Stimulated activated CD8-positive, alpha-beta memory T cell treated with anti-CD3 and anti-CD28 coated beads, Interleukin-12 subunit alpha, Interleukin-12 subunit beta, amount 100 ng/mL, for 1 hour (primary cell): ENCODE measurements around the gene DCAKD.
A peak's percentile ranks its signal among the peaks of the same experiment; 100 is the strongest.

Experiments
- DNase-seq: peaks from one replicate; pipeline ENCODE4 v3.0.0-alpha.2; 2020; ENCODE audit warnings: low read depth

Gene DCAKD

GRCh38 chr17:45031231-45032173, 19.9 kb downstream of the DCAKD start:
- no peak for DNase-seq

DNA sequence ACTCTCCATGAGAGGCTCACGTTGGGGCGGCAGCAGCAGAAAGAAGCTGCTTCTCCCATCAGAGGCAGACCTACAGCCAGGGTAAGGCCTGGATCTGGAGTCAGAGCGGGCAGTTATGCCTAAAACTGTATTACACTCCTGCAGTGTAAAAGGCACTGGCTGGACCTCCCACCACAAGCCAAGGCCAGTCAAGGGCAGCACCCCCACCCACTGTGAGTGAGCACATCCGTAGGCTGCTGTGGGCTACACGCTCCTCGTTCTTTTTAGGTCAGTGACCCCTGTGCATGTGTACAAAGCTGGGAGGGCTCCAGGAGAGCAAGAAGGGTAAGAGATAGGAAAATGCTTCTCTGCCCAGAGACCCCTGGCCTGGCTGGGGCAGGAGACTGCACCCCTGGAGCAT, 20.7 kb downstream of the DCAKD start:
- no peak for DNase-seq

GRCh38 chr17:45029758-45030423, 21.5 kb downstream of the DCAKD start:
- DNase-seq, result no peak

DNA sequence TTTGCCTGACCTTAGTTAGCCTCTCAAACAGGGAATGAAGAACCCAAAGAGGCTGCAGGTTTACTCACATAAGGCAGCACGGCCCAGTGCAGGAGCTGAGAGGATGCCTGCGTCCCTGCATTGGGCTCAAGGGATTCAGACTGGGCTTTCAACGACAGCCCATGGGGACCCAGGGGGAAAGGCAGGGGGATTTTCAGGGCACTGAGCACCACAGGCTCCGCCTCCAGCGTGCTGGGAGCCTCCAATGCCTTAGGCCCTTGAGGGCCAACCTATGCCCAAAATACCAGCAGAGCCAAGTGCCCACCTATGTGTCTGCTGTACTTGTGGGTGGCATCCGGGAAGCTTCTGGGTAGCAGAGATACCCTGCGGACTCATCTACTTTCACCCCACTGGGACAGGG, 22.3 kb downstream of the DCAKD start:
- DNase-seq, result no peak

DNA sequence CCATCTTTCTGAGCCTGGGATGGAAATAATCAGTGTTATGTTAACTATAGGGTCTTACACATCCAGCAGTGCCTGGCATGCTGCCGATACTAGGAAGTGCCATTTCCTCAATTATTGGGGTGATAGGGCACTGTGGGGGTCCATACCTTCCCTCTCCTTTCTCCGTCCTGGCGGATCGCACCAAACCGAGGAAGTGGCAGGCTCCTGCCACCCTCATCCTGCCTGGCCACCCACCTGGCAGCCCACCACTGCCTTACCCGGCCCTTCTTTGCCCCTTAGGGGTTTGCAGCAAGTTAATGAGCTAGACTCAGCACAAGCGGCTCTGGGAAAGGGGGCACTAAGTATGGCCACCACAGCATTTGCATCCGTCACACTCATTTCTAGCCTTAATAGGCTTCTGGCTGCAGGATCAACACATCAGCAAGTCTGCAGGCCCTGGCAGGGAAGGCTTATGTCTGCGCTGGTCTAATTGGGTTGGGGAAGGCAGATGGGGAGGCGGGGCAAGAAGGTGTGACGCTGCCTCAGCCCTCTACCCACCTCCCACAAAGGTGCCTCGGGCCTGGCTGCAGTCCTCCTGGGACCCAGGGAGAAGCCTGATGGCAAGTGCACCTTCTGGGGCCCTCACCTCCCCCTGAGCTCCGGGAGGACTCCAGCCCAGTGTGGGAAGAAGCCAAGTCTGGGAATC, 28.6 kb downstream of the DCAKD start:
- no peak for DNase-seq

- DNase-seq, result no peak
Measured at GRCh38 chr17:45022288-45022648, 29.2 kb downstream of the DCAKD start.

GRCh38 chr17:45021607-45022287, 29.7 kb downstream of the DCAKD start:
- DNase-seq, result peak; percentile 48

- no peak for DNase-seq
Measured at GRCh38 chr17:45020354-45021138, 30.9 kb downstream of the DCAKD start.

- peak; percentile 4 for DNase-seq
Measured at GRCh38 chr17:45018848-45019711, 32.4 kb downstream of the DCAKD start.

DNA sequence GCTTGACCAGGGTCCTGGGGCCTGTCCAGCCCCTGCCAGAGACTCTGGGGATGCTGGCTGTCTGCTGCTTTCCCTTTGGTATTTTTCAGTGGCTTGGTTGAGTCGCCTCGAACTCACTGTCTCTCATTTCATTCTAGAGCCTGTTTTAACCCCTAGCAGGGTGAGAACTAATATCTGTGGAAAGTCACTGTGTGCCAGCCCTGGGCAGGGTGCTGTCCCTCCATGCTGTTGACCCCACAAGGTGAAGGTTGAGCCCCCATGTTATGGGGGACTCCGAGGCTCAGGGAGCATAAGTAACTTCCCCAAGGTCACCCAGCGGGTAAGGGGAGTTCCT, 33.0 kb downstream of the DCAKD start:
- DNase-seq, result no peak

- DNase-seq, result no peak
Measured at GRCh38 chr17:45016823-45017222, 34.6 kb downstream of the DCAKD start.

- no peak for DNase-seq
Measured at GRCh38 chr17:45016237-45016636, 35.2 kb downstream of the DCAKD start.

GRCh38 chr17:45013021-45013997, 38.1 kb downstream of the DCAKD start:
- DNase-seq, result no peak

DNA sequence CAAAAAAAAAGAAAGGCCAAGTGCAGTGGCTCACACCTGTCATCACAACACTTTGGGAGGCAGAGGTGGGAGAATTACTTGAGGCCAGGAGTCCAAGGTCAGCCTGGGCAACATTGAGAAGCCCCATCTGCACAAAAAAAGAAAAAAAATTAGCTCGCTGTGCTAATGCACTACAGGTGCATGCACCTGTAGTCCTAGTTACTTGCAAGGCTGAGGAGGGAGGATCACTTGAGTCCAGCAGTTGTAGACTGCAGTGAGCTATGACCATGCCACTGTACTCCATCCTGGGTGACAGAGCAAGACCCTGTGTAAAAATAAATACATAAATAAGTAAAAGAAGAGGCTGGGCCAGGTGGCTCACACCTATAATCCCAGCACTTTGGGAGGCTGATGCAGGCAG, 39.7 kb downstream of the DCAKD start:
- DNase-seq, result no peak

DNA sequence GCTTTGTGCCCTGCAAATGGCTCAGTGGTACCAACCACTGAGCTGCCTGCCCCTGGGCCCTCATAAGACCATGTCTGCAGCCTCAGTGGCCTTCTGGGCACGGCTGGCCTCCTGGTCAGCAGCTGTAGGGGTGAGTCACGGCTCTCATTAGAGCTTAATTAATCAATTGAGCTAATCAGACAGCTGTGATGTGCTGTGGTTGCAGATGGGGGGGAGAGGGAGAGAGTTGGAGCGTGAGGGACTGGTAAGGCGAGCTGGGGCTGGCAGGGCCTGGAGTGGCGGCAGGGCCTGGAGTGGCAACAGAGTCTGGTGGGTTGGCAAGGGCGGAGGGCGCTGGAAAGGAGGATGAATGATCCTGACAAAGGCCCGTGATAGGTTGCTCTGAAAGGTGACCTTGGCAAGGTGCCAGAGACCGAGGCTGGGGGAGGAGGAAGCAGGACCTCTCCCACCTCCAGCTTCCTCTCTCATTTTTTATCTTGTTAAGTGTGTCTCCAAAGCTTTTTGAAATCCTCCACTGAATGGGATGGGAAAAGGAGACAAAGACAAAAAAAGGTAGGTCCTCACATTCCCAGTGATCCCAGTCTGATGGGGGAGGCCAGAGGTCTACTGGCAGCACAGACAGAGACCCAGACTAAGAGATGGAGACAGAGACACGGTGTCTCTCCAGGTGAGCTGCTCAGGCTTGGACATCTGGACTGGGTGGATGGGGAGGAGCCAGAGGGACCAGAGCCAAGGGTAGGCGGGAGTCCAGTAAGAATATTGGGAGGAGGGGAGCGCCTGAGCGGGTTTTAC, 41.6 kb downstream of the DCAKD start:
- no peak for DNase-seq

DNA sequence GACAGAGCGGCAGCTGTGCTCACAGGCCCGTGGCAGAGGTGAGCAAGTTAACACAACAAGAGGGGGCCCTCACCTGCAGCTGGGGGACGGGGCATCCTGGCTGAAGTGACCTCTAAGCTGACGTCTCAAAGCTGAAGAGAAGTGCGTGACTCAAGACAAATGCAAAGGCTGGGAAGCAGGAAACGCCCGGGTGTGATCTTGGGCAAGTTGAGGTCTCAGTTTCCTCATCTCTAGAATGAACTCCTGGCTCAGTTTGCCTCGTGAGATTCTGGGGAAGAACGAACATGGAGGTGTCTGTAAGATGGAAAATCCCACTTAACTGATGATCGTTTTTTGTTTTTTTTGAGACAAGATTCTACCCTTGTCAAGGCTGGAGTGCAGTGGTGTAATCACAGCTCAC, 43.2 kb downstream of the DCAKD start:
- no peak for DNase-seq

GRCh38 chr17:45006927-45007461, 44.4 kb downstream of the DCAKD start:
- no peak for DNase-seq

DNA sequence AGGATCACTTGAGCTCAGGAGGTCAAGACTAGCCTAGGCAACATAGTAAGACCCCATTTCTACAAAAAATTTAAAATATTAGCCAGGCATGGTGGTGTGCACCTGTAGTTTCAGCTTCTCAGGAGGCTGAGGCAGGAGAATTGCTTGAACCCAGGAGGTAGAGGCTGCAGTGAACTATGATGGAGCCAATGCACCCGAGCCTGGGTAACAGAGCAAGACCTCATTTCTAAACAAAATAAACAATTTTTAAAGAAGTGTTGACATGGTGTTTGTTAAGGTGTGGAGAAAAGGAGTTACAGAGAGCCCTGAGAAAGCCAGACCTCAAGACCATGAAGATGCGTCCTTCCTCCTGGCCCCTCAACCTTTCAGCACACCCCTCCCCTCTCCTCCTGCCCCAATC, 45.7 kb downstream of the DCAKD start:
- no peak for DNase-seq
